Stimulated activated CD8-positive, alpha-beta memory T cell treated with anti-CD3 and anti-CD28 coated beads, Interleukin-4, amount 100 ng/mL, for 4 hours (primary cell): ENCODE results near the gene TKFC.

Experiments
- DNase-seq, 2 donors: peaks; one replicate each; pipeline ENCODE4 v3.0.0-alpha.2; 2020; ENCODE audit warnings: low read depth in 2 of 2, low spot score in 1 of 2

TKFC gene

GRCh38 chr11:61345170-61345610 lies 12.2 kb downstream of the TKFC start:
- DNase-seq = no peak

- no peak for DNase-seq
These were observed 13.2 kb downstream of the TKFC start for GRCh38 chr11:61345954-61346843.

- no peak for DNase-seq
These were observed 15.0 kb downstream of the TKFC start for GRCh38 chr11:61347916-61348461.

- no peak for DNase-seq
These were observed 16.2 kb downstream of the TKFC start for GRCh38 chr11:61349189-61349751.

- DNase-seq = no peak
These were observed 16.9 kb downstream of the TKFC start for GRCh38 chr11:61349916-61350315.

GRCh38 chr11:61350336-61350735 lies 17.3 kb downstream of the TKFC start:
- DNase-seq = no peak

- DNase-seq = no peak
These were observed 17.8 kb downstream of the TKFC start for GRCh38 chr11:61350803-61351202.

- DNase-seq = no peak
These were observed 19.0 kb downstream of the TKFC start for GRCh38 chr11:61352038-61352437.

GRCh38 chr11:61353131-61354067 lies 20.4 kb downstream of the TKFC start:
- DNase-seq = no peak

- DNase-seq = no peak
These were observed 21.2 kb downstream of the TKFC start for GRCh38 chr11:61354208-61354607.

GRCh38 chr11:61356706-61357105 lies 23.7 kb downstream of the TKFC start:
- no peak for DNase-seq

GRCh38 chr11:61357233-61357893 lies 24.3 kb downstream of the TKFC start:
- DNase-seq = no peak

GRCh38 chr11:61357894-61358239 lies 24.8 kb downstream of the TKFC start:
- DNase-seq = no peak

GRCh38 chr11:61358566-61358965 lies 25.5 kb downstream of the TKFC start:
- DNase-seq = no peak

GRCh38 chr11:61359516-61359915 lies 26.5 kb downstream of the TKFC start:
- no peak for DNase-seq

GRCh38 chr11:61361237-61361740 lies 28.3 kb downstream of the TKFC start:
- DNase-seq = no peak

- DNase-seq = peak; percentile 63 to 79
These were observed 28.9 kb downstream of the TKFC start, which contains the start of the genes CYB561A3 and TMEM138 for GRCh38 chr11:61361741-61362541. TSS of gene CYB561A3 (minus strand) at chr11:61361882. CDS start at chr11:61356713, 5,169 bp downstream. TSS of gene TMEM138 (plus strand) at chr11:61362374. CDS start at chr11:61364391, 2,017 bp downstream.

- DNase-seq = no peak
These were observed 29.5 kb downstream of the TKFC start for GRCh38 chr11:61362542-61362875.

- DNase-seq = no peak
These were observed 31.1 kb downstream of the TKFC start for GRCh38 chr11:61364012-61364675.
